Measurements from ENCODE around the gene ZNF664.

The ZNF664 gene

DNA sequence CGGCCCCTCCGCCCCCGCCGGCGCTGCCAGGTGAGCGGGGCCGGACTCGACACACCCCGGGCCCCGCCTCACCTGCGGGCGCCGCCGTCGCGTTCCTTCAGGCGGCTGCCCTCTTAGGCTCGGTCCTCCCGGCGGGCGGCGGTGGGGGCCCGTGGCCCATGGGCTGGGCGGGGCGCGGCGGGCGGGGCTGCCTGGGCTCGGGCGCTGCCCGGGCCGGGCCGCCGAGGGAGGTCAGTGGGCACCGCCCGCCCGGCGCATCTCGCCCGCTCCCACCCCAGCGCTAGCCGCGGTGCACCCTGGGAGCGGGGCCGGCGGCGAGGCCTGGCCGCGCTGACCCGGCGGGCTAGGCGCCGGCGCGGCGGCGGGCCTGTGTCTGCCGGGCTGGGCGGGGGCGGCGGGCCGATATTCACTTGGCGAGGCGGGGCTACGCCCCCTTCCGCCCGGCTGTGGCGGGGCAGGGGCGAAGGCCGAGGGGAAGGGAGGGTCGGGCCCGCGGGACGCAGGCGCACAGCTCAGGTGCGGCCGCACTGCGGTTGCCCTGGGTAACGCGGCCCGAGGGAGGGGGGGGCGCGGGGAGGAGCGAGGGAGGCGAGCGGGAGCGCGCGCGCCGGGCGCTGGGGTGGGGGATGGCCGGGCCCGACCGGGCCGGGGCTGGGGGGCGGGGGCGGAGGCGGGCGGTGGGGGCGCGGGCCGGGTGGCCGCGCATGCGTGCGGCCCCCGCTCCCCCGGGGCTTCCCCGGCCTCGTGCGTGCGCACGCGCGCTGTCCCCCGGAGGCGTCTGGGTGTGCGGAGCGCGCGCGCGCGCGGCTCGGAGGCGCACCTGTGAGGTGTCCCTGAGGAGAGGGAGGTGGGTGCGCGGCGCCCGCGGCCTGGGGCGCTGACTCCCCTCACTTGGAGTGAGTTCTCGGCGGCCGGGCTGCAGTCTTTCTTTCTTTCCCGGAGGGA, at the start of gene ZNF664, which contains the start of gene CCDC92:
Gene ZNF664, plus strand, starts transcription at position 759 of the 945 bp plus-strand sequence. CDS start 38,930 bp downstream, outside the sequence.
Gene CCDC92, minus strand, starts transcription at position 375 of the 945 bp plus-strand sequence. CDS start 28,526 bp downstream, outside the sequence.
- no peak for DNase-seq

DNA sequence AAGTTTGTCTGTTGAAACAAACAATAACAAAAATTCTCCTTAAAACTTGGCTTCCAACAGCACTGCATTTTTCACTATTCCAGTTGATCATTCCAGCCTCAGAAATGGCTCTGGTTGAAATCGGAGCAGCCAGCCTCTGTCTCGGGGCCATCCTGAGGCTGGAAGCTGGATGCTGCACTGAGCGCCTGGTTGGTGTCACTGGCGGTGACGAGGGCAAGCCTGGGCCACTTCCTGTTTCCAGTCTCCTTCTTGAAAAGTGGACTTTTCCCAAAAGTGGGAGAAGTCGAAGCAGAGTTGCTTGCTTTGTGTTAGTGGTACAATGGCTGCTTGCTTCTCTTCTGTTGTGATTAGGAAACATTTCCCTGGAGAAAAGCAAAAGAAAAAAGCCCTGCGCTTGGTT, 49.1 kb upstream of the ZNF664 start:
- no peak for DNase-seq

DNA sequence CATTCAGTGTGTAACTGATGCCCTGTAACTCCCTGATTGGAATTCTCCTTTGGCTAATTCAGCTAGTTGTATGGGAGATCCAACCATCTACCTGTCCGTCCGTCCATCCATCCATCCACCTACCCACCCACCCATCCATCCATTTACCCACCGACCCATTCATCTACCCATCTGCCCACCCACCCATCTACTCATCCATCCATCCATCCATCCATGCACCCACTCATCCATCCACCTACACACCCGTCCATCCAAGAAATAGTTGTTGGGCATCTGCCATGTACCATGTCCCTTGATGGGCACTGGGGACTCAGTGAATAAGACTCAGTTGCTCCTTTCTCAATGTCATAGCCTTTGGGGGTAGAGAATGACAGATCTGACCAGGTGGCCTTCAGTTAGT, 48.5 kb upstream of the ZNF664 start:
- DNase-seq = no peak

DNA sequence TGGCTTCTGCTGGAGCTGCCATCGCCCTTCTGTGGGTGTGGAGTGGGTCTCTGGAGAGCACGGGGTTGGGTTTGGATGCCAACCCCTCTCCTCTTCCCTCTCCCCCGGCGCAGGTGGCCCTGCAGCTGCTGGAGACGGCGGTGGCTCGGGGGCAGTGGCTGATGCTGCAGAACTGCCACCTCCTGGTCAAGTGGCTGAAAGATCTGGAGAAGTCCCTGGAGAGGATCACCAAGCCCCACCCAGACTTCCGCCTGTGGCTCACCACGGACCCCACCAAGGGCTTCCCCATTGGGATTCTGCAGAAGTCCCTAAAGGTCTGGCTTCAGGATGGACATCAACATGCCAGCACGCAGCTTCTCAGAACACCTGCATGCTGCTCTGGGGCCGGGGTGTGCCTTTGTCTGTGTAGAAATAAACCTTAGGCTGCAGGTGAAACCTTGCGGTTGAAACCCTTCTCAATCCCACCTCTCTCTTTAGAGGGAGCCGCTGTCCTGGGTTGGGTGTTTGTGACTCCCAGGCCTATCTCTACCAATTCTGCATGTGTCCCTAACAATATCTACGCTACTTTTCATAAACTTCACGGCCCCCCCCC, 44.6 kb upstream of the ZNF664 start:
- DNase-seq = no peak

DNA sequence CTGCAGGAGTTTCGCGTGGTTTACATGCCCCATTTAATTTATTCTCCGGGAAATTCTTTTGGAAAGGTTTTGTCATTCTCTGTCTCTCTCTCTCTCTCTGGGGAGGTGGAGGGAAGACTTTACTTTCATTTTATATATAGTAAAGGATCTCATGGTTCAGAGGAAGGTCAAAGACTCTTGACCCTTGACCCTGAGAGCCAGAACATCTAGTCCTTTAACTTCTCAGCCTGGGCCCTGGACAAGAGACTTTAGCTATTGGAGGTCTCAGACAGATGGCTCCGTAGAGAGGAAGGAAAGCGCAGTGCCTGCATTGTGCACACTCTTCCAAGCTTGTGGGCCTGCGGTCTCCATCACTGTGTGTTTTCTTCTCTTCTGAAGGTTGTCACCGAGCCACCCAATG, 44.1 kb upstream of the ZNF664 start:
- DNase-seq = no peak

DNA sequence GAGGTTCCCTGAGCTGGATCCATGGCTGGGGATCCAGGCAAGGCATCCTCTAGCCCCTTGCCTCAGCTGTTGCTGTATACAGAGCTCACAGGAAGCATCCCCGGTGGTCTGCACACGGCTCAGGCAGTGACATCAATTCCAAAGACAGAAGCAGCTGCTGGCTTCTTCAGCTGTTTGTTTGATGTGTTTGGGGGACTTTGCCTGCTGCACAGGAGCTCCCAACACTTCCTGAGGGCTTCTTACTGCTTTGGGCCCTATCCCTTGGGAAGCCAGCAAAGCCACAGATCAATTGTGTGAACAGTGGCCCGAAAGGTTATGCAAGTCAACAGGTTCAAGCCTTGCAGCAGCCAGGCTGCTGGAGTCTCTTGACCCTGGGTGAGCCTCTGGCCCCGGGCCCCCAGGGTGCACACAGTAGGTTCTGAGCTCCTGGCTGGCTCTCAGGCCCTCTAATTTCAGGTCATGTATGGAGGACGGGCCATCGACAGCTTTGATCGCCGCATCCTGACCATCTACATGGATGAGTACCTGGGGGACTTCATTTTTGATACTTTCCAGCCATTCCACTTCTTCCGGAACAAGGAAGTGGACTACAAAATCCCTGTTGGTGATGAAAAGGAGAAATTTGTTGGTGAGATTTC, 43.0 kb upstream of the ZNF664 start:
- no peak for DNase-seq

DNA sequence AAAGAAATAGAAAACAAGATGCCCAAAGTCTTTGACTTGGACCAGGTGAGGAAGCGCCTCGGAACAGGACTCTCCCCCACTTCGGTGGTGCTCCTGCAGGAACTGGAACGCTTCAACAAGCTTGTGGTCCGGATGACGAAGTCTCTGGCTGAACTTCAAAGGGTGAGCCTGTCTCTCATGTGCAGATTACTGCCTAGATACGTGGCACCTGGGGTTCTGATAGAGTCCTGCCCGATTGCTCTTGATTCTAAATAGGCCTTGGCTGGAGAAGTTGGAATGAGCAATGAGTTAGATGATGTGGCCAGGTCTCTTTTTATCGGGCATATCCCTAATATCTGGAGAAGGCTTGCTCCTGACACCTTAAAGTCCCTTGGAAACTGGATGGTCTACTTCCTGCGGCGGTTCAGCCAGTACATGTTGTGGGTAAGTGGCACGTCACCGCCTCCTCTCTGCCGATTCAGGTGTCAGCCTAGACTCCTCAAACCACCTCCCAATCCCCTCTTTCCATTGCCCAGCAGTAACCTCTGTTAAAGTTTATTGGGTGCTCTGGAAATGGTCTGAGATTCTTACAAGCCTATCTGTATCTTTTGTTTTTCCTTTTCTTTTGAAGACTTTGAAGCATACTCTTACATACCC, 41.2 kb upstream of the ZNF664 start:
- DNase-seq = no peak

DNA sequence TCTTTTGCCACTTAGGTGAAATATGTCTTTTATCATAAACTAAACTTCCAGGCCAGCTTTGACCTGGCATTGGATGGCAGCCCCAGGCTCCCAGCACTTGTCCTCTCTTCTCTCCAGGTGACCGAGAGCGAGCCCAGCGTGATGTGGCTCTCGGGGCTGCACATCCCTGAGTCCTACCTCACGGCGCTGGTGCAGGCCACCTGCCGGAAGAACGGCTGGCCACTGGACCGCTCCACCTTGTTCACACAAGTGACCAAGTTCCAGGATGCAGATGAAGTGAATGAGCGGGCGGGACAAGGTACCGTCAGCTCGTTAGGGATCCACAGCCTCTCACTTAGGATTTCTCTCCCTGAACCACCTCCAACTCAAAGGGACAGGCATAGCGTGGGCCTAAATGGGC, 39.8 kb upstream of the ZNF664 start:
- DNase-seq = no peak

DNA sequence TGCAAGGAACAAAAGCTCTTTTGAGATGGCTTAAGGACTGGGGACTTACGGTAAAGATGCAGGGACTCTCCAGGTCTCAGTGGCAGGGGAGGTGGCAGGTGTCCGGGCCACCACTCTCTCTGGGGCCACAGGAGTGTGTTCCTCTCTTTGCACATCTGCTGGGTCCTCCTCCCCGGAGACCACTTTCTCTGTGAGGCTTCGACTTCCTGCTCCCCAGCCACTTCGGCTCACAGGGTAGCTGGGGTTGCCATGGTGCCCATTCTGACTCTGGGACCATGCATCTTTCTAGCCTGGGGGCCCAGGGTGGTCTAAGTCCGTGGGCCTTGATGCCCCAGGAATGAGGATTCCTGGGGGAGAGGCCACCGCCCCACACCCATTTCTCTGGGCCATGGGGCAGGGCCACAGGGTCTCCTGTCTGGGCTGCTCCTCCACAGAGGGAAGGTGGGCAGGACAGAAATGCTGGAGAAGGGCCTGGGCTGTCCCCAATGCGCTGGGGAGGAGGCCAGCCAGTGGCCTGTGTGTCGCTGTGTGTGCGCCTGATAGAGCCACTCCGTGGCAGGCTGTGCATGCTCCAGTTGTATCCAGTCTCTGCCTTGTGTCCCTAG, 38.9 kb upstream of the ZNF664 start:
- DNase-seq = no peak

DNA sequence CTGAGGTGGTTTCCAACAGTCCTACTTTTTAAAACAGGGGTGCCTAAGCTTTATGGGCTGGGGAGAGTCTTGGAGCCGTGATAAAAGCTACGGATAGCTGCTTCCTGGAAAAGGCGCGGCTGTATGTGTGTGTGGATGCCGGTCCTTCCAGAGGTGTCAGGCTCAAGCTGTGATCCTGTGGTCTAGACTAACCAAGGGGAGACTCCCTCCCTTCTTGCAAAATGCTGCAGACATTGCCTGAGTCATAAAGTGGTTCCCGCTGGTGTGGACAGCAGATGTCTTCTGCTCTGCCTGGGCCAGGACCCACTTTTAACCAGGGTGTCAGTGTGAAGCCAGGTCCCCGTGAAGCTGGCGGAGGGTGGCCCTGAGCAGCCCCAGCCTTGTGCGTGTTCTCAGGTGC, 38.2 kb upstream of the ZNF664 start:
- no peak for DNase-seq

DNA sequence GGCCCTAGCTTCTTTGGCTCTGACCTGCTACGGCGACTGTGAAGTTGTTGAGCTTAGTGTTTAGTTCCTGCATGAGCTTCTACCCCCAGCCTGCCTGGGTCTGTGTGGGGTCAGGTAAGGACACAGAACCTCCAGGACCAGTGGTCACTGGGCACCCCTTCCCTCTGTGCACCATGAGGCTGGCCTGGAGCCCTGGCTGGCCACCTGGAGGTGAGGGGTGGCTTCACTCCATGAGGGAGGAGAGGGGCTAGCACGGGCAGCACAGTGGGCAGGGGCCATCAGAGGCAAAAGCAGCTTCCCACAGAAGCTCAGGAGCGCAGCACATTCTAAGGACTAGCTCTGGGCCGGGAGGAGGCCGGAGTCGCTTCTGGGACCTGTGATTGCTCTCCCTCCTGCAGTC, 37.1 kb upstream of the ZNF664 start:
- DNase-seq = no peak

DNA sequence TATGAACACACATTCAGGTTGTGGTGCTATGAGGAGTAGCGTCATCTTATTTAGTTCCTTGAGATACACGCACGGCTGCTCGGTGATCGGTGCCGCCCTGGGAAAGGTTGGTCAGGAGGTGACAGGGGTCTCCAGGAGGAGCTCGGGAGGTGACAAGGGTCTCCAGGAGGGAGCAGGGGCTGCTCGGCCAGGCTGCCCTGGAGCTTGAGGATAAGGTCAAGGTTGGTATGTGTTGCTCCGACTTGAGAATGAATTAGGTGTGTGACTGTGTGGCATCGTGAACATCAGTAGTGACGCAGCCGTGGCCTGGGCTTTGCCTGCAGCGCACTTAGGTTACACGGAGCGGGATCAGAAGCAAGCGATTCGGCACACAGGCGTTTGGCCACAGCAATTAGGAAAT, 36.5 kb upstream of the ZNF664 start:
- no peak for DNase-seq

DNA sequence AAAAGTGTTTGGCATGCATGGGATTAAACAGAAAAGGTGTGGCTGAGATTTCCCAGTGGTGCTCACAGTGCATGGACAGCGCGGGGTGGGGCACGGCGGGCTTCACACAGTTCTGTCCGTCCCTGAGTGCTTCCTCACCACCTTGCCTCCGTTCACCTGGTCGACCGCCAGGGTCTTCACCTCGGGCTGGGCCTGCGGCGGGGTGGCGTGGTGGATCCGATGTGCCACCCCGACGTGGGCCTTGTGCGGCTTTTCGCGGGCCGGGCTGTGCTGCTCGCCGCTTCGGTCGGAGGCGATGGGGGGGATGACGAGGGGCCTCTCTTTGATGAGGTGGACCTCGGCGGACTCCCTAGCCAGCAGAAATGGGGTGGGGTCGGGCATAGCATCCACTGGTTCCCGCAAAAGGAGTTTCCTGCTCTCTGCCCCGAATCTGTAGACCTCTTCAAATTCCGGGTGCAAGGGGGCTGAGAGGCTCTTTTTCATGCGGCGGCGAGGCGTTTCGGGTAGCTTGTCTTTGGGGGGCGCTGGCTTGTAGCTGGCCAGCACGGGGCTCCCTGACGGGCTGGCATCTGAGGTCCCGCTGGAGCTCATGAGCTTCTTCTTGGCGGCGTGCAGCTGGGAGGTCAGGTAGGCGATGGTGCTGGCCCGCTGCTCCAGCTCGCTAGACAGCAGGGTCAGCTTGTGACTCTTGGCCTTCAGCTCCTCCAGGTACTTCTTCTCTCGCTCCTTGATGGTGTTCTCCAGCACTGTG, 35.9 kb upstream of the ZNF664 start:
- DNase-seq = no peak

DNA sequence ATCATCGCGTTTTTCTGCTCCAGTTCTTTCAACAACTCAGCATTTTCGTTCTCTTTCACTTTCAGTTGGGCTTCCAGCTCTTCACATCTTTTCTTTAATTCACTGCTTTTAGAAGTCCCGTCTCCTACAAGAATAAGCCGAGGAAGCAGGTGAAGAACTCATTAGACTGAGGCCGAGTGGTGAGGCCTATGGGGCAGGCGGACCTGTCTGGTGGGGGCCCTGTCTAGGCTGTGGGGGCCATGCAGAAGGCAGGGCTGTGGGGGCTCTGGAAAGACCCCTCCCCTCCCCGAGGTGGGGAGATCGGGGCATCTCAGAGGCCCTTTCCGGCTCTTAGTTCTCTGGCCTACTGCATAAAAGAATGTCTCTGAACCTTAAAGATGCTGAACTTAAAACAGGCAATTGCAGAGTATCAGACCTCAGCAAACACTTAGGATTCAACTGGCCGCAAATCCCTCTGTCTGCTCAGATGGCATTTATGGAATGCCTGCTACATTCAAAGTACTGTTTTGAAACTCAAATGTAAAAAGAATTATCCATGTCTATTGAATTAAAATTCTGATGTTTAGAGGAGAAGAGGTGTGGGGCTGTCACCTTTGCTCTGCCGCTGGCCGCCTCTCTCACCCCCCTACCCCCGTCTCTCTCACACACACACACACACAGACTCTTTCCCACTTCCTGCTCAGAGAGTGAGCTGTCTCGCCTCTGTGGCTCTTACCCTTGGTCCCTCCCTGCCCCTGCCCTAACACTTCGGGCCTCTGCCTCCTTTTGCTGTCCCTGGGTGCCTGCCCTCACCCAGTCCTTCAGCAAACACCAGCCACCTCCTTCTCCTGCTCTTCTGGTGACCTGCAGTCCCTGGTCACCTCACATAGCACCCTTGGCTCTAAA, 35.1 kb upstream of the ZNF664 start:
- no peak for DNase-seq

DNA sequence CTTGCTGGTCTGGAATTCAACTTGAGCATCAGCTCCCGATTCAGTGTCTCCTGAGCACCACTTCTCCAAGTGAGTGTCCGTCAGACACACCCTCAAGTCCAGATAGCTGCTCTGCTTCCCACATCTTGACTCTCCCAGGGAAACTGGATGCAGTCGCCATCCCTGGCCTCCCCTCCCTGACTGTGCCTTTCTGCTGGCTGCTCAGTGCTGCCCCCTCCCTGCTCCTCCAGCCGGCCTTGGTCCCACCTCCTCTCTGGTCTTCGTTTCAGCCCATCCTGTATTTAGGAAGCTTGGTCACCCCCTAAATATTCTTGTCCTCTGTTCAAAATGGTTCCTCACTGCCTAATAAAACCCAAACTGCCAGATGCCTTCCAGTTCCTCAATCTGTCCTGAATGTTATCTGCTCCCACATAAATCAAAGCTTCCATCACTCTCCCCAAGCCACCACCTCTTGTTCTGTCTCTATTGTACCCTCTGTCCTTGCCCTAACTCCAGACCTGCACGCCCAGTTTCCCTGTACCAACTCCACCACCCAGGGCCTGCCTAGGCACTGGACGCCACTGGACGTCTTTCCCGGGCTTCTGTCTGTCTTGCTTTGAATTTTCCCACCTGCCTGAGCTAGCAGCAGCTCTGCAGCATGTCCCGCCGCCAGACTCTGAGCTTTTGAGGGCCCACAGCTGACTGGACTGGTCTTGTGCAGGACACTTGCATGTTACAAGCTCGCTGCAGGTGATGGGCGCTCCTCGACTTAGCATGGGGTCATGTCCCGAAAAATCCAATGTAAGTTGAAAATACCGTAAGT, 34.1 kb upstream of the ZNF664 start:
- no peak for DNase-seq

DNA sequence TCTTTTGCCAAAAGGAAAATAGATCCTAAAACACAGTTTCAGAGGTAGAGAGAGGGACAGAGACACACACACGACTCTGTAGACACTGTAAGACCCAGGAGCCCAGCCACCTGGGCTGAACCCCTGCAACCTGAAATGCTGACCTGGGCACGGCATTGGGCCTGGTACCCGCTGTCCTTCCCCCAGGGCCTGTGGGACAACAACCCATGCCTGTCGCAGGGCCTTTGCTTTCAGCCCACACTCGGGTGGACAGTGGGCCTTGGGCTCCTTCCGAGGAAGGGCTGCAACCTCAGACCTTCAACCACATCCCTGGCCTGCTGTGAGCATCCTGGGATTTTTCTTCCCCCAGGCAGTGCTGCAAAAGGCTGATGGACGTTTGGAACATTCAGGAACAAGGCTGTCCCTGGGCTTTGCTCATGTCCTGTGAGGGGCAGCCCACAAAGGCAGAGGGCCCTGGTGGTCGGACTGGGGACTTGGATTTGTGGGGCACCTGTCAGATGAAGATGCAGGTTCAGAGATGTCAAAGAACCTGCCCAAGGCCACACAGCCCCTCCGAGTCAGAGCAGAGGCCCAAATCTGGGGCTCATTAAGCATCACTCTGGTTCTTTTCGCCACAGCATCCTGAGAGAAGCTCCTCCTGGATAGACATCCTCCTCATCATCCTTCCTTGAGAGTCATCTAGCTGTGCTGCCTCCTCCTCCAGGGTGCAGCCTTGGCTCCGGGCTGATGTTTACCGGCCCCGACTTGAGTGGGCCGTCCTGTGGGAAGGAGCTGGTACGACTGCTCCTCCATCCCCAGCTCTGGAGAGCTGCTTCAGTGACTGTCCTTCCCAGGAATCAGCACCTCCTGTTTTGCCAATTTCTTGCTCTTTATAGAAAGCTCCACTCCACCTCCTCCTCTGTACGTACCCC, 33.0 kb upstream of the ZNF664 start:
- no peak for DNase-seq

DNA sequence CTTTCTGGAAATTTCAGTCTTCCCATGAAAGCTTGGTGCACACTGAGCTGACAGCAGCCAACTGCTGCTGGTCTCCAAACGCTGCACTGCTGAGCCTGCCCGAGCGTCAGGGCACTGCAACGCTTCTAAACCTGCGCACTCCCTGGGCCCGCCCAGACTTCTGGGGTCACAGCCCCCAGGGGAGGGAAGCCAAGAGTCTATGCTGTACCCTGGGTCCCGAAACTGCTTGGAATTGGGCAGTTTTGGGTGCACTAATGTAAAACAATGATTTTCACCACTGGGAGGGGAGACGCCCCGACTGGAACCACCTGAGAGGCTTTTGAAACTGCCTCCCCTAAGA, 32.4 kb upstream of the ZNF664 start:
- DNase-seq = no peak

DNA sequence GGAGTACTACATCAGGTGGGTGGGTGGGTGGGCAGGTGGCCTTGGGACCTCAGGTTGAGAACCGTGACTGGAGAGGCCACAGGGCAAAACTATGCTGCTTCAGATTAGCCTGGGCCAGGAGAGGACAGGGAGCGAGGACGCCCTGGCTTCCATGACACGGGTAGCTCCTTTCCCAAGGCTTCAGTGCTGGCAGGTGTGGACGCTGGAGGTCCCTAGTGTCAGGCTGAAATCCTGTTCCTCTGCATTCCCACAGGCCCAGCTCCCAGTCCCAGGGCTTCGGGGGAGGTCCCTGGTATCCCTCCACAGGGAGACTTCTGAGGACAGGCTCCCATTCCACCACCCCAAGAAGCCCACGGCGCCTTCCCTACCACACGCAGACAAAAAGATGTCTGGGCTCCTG, 32.0 kb upstream of the ZNF664 start:
- DNase-seq = no peak

DNA sequence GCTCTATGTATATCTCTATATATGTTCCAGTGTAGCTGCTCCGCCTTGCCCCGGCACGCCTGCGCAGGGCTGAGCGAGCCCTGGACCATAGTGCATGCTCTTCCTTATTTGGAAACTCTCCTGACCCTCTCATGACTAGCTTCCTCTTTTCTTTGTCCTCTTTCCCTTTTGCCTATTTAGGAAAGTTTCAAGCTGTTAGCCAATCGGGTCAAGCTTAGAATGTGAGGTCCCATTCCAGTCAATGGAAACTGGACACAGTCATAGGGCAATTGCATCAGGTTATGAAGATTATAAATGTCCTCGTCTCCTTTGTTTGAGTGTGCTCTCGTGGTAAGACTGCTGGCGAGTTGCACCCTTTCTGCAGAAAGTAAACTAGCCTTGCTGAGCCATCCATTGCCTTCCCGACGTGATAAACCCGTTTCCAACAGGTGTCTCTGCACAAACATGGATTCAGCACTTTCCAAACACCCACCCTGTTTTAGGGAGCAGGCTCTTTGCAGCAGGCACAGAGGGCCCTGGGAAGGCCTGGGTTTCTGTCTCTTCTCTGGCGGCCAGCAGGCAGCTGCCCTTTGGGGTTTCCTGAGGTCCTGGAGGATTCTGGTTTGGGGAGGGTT, 31.3 kb upstream of the ZNF664 start:
- DNase-seq = no peak

Data from AML-193 (cell line).